Vagina (tissue), 2 donors: ENCODE measurements around the gene LRP3. TPM values are rescaled to one million over a fixed set of nuclear protein-coding genes. Genes with fewer than 3 reads are reported as not detected.
"Not testable (repeated sequence)": the region's sequence is repeated elsewhere in the genome, so short reads cannot be mapped to it uniquely, and the experiment has no call there.

ENCODE experiments used
- DNase-seq, 2 donors: peaks; one replicate each; pipeline ENCODE4 v3.0.0-alpha.2; 2017; ENCODE audit errors: extremely low spot score in 2 of 2
- H3K27ac ChIP-seq: fragments of 200-600 bp; sonication (generic); one replicate; pipeline ENCODE4 v1.5.1; 2019
- H3K27me3 ChIP-seq: fragments of 200-600 bp; sonication (generic); one replicate; pipeline ENCODE4 v1.5.1; 2019
- H3K36me3 ChIP-seq, 2 donors: fragments of 200-600 bp; sonication (generic); one replicate each; pipeline ENCODE4 v1.5.1; 2017 to 2019
- H3K4me1 ChIP-seq: fragments of 200-600 bp; sonication (generic); one replicate; pipeline ENCODE4 v1.5.1; 2019
- H3K4me3 ChIP-seq, 2 donors: fragments of 200-600 bp; sonication (generic); 1 replicate in 1 of 2; 2 replicates in 1 of 2; pipeline ENCODE4 v1.5.1; 2016 to 2019
- H3K9me3 ChIP-seq: fragments of 200-600 bp; sonication (generic); one replicate; pipeline ENCODE4 v1.5.1; 2019
- POLR2A ChIP-seq, 2 donors: fragments of 450-650 bp; IDR thresholded peaks; one replicate each; pipeline ENCODE4 v1.6.1; 2017; ENCODE audit warnings: antibody characterized with exemption in 2 of 2, mild to moderate bottlenecking in 2 of 2, moderate library complexity in 2 of 2
- POLR2AphosphoS5 ChIP-seq, 2 donors: sonication (generic); formaldehyde crosslinking; IDR thresholded peaks; one replicate each; pipeline ENCODE4 v1.9.0; 2017; ENCODE audit warnings: antibody characterized with exemption in 2 of 2, mild to moderate bottlenecking in 2 of 2, low read depth in 1 of 2; ENCODE audit not compliant: insufficient read depth in 1 of 2
- intact Hi-C: fragments of 100-400 bp; cut with DNase I; formaldehyde crosslinking; loops from one replicate; pipeline ENCODE4 v1.15.1; 2023
- total RNA-seq: library from RNA; depleted of rRNA; stranded (reverse); fragments of >200 nt; gene quantifications from one replicate; pipeline ENCODE4 v1.2.3, GENCODE V29; 2016
- TF ChIP-seq, protein P1 (sequence below), 3 experiments: fragments of 450-650 bp in 2 of 3; fragments of 200-600 bp in 1 of 3; sonication (generic) in 1 of 3; IDR thresholded peaks; one replicate each; pipeline ENCODE4 v1.5.1; 2017 to 2019; ENCODE audit warnings: antibody characterized with exemption in 3 of 3, mild to moderate bottlenecking in 2 of 3, moderate library complexity in 2 of 3

The LRP3 gene
- total RNA-seq, 1 donor from 2014 or later: 20.6 TPM

GRCh38 chr19:33187183-33187540 is 7.0 kb upstream of the LRP3 start:
- H3K4me1 ChIP-seq: peaks cover 10% of the 10 kb centered on the region
- TF ChIP-seq POLR2AphosphoS5 (IDR thresholded peaks at IDR 0.05; ENCODE audit: insufficient read depth in 1 of 2, low read depth in 1 of 2) (no peak), POLR2A (IDR thresholded peaks at IDR 0.05) (no peak)
- TF ChIP-seq, protein P1, sequence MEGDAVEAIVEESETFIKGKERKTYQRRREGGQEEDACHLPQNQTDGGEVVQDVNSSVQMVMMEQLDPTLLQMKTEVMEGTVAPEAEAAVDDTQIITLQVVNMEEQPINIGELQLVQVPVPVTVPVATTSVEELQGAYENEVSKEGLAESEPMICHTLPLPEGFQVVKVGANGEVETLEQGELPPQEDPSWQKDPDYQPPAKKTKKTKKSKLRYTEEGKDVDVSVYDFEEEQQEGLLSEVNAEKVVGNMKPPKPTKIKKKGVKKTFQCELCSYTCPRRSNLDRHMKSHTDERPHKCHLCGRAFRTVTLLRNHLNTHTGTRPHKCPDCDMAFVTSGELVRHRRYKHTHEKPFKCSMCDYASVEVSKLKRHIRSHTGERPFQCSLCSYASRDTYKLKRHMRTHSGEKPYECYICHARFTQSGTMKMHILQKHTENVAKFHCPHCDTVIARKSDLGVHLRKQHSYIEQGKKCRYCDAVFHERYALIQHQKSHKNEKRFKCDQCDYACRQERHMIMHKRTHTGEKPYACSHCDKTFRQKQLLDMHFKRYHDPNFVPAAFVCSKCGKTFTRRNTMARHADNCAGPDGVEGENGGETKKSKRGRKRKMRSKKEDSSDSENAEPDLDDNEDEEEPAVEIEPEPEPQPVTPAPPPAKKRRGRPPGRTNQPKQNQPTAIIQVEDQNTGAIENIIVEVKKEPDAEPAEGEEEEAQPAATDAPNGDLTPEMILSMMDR (IDR thresholded peaks at IDR 0.05): no peak
- H3K9me3 ChIP-seq: no peaks in the 10 kb centered on the region
- no peaks in the 10 kb centered on the region for H3K36me3 ChIP-seq
- DNase-seq: no peak
- no peak overlapping the region for H3K4me3 ChIP-seq
- intact Hi-C loops: no loop called here
- H3K27ac ChIP-seq: no peak overlapping the region
- no peaks in the 10 kb centered on the region for H3K27me3 ChIP-seq

DNA sequence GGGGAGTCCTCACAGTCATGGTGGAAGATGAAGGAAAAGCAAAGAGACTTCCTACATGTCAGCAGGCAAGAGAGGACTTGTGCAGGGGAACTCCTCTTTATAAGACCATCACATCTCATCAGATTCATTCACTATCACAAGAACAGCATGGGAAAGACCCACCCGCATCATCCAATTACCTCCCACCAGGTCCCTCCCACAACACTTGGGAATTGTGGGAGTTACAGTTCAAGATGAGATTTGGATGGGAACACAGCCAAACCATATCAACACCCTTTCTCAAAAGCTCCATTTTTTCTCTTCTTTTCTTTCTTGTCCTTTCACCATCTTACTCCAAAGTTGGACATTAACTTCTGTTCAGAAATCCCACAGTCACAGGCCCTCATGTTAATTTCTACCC is 4.7 kb upstream of the LRP3 start:
- Histone ChIP-seq H3K27me3 (no peaks in the 10 kb centered on the region), H3K27ac (no peak overlapping the region), H3K4me3 (no peak overlapping the region), H3K36me3 (no peaks in the 10 kb centered on the region), H3K9me3 (no peaks in the 10 kb centered on the region), H3K4me1 (peaks cover 1% of the 10 kb centered on the region)
- DNase-seq: no peak
- TF ChIP-seq POLR2A (IDR thresholded peaks at IDR 0.05) (no peak), POLR2AphosphoS5 (IDR thresholded peaks at IDR 0.05; ENCODE audit: insufficient read depth in 1 of 2, low read depth in 1 of 2) (no peak)
- TF ChIP-seq, protein P1 (IDR thresholded peaks at IDR 0.05): no peak
- intact Hi-C loops: no loop called here

DNA sequence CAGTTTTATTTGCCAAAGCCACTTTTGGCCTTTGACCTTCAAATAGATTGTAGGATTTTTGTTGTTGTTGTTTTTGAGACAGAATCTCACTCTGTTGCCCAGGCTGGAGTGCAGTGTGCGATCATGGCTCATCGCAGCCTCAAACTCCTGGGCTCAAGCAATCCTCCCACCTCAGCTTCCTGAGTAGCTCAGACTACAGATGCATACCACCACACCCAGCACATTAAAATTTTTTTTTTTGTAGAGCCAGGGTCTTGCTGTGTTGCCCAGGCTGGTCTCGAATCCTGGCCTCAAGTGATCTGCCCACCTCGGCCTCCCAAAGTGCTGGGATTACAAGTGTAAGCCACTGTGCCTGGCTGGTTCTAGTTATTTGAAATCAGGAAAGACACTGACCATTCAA is 3.0 kb upstream of the LRP3 start:
- not testable (repeated sequence) for H3K4me3 ChIP-seq, H3K27ac ChIP-seq
- intact Hi-C loops: loop anchor here (10.0 kb wide), 1 partner anchor 56 kb away; the partner anchor contains the start of gene WDR88

DNA sequence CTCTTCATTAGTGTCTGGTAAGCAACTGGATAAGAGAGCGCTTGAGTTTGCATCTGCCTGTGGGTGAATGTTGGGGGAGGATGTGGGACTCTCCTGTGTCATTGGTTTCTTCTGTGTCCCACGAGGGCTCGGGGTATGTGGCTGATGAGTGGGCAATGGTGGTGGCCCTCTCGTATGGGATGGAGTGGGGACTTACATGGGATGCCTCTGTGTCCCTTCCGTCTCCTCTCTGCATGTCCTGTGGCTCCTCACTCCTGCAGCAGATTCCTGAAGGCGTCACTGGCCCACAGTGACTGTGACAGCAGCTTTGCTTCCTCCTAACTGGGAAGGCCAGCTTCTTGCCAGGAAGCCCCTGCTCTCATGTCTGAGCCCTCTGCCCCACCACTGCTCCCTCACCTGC is 2.6 kb upstream of the LRP3 start:
- no peaks in the 10 kb centered on the region for H3K27me3 ChIP-seq
- TF ChIP-seq POLR2AphosphoS5 (IDR thresholded peaks at IDR 0.05; ENCODE audit: insufficient read depth in 1 of 2, low read depth in 1 of 2): no peak
- TF ChIP-seq, protein P1 (IDR thresholded peaks at IDR 0.05): no peak
- TF ChIP-seq POLR2A (IDR thresholded peaks at IDR 0.05): no peak
- no peaks in the 10 kb centered on the region for H3K9me3 ChIP-seq
- intact Hi-C loops: loop anchor here (10.0 kb wide), 1 partner anchor 57 kb away; the partner anchor contains the start of gene WDR88
- DNase-seq: no peak
- no peak overlapping the region for H3K27ac ChIP-seq
- no peaks in the 10 kb centered on the region for H3K36me3 ChIP-seq
- peaks cover 15% of the 10 kb centered on the region for H3K4me1 ChIP-seq
- H3K4me3 ChIP-seq: no peak overlapping the region

More for the DNA sequence above, 3.0 kb upstream of the LRP3 start:
- H3K27me3 ChIP-seq, H3K9me3 ChIP-seq, H3K36me3 ChIP-seq, DNase-seq: not testable (repeated sequence)
- peaks cover 13% of the 10 kb centered on the region for H3K4me1 ChIP-seq

- TF ChIP-seq, protein P1 (IDR thresholded peaks at IDR 0.05): no peak
- no peak for TF ChIP-seq POLR2A (IDR thresholded peaks at IDR 0.05)
- no peak for TF ChIP-seq POLR2AphosphoS5 (IDR thresholded peaks at IDR 0.05; ENCODE audit: insufficient read depth in 1 of 2, low read depth in 1 of 2)
- no peaks in the 10 kb centered on the region for H3K9me3 ChIP-seq
- H3K4me3 ChIP-seq: no peak overlapping the region
- peaks cover 15% of the 10 kb centered on the region for H3K4me1 ChIP-seq
- H3K27me3 ChIP-seq: no peaks in the 10 kb centered on the region
- no peak overlapping the region for H3K27ac ChIP-seq
- no peaks in the 10 kb centered on the region for H3K36me3 ChIP-seq
- no peak for DNase-seq
- intact Hi-C loops: loop anchor here (10.0 kb wide), 1 partner anchor 57 kb away; the partner anchor contains the start of gene WDR88
These were observed 2.1 kb upstream of the LRP3 start for GRCh38 chr19:33192010-33192409.
